EH (cell line): ENCODE results near the gene BAIAP2L2.

Experiments used
- DNase-seq: peaks from one replicate; pipeline ENCODE4 v3.0.0-alpha.2; 2015; ENCODE audit warnings: low read depth

The BAIAP2L2 gene

GRCh38 chr22:38068641-38069371, 41.7 kb downstream of the BAIAP2L2 start:
- no peak for DNase-seq

- no peak for DNase-seq
Observed at GRCh38 chr22:38067761-38068360, 42.6 kb downstream of the BAIAP2L2 start.

GRCh38 chr22:38067028-38067415, 43.5 kb downstream of the BAIAP2L2 start:
- no peak for DNase-seq

GRCh38 chr22:38066381-38067027, 44.0 kb downstream of the BAIAP2L2 start:
- DNase-seq, result no peak

- no peak for DNase-seq
Observed at GRCh38 chr22:38065539-38065938, 44.9 kb downstream of the BAIAP2L2 start.

GRCh38 chr22:38062791-38063190, 47.7 kb downstream of the BAIAP2L2 start:
- no peak for DNase-seq

- DNase-seq, result peak; percentile 96
Observed at GRCh38 chr22:38056969-38057891, 53.3 kb downstream of the BAIAP2L2 start, which contains the start of gene PICK1. Gene PICK1 (plus strand): TSS chr22:38057404. CDS start chr22:38057810, 406 bp downstream.

- peak; percentile 80 for DNase-seq
Observed at GRCh38 chr22:38051900-38052862, 58.3 kb downstream of the BAIAP2L2 start.

- DNase-seq, result no peak
Observed at GRCh38 chr22:38051261-38051660, 59.2 kb downstream of the BAIAP2L2 start.

- no peak for DNase-seq
Observed at GRCh38 chr22:38050720-38051119, 59.8 kb downstream of the BAIAP2L2 start.

- no peak for DNase-seq
Observed at GRCh38 chr22:38049812-38050619, 60.5 kb downstream of the BAIAP2L2 start.

- DNase-seq, result no peak
Observed at GRCh38 chr22:38046070-38046748, 64.3 kb downstream of the BAIAP2L2 start.

GRCh38 chr22:38043151-38044039, 67.1 kb downstream of the BAIAP2L2 start:
- DNase-seq, result no peak

- DNase-seq, result no peak
Observed at GRCh38 chr22:38042488-38042790, 68.0 kb downstream of the BAIAP2L2 start.

- DNase-seq, result no peak
Observed at GRCh38 chr22:38041760-38042487, 68.6 kb downstream of the BAIAP2L2 start.

- no peak for DNase-seq
Observed at GRCh38 chr22:38040953-38041759, 69.3 kb downstream of the BAIAP2L2 start.
